Neuronal stem cell (in vitro differentiated cells): ENCODE data around the gene RREB1.

Experiments used
- DNase-seq: peaks from one replicate; pipeline ENCODE4 v3.0.0-alpha.2; 2013; ENCODE audit warnings: low spot score
- H2AFZ ChIP-seq: one replicate; pipeline ENCODE4 v1.6.1; 2013; ENCODE audit warnings: mild to moderate bottlenecking, low read length, inconsistent platforms
- H2AK5ac ChIP-seq: 2 replicates; pipeline ENCODE4 v1.6.1; 2013; ENCODE audit warnings: low read depth, mild to moderate bottlenecking, inconsistent platforms, low read length, moderate library complexity, mixed read lengths
- H2BK120ac ChIP-seq: 2 replicates; pipeline ENCODE4 v1.6.1; 2013; ENCODE audit warnings: low read depth, mild to moderate bottlenecking, inconsistent platforms, low read length, moderate library complexity, mixed read lengths
- H2BK12ac ChIP-seq: one replicate; pipeline ENCODE4 v1.6.1; 2013; ENCODE audit warnings: low read length, inconsistent platforms
- H2BK15ac ChIP-seq: 2 replicates; pipeline ENCODE4 v1.6.1; 2013; ENCODE audit warnings: mild to moderate bottlenecking, low read length, inconsistent platforms, mixed read lengths
- H2BK5ac ChIP-seq: one replicate; pipeline ENCODE4 v1.6.1; 2013; ENCODE audit warnings: inconsistent platforms, mild to moderate bottlenecking, low read length, moderate library complexity
- H3K14ac ChIP-seq: one replicate; pipeline ENCODE4 v1.6.1; 2013; ENCODE audit warnings: low read length, inconsistent platforms
- H3K18ac ChIP-seq: 2 replicates; pipeline ENCODE4 v1.6.1; 2013; ENCODE audit warnings: low read length, inconsistent platforms
- H3K23ac ChIP-seq: 2 replicates; pipeline ENCODE4 v1.6.1; 2013; ENCODE audit warnings: low read depth, mild to moderate bottlenecking, mixed read lengths, low read length, inconsistent platforms; ENCODE audit not compliant: poor library complexity
- H3K27ac ChIP-seq: replicated peaks from 3 replicates; pipeline ENCODE4 v1.5.1; 2013; ENCODE audit warnings: low read length, inconsistent platforms
- H3K27me3 ChIP-seq, 3 experiments: 2 replicates each; pipeline ENCODE4 v1.6.1; 2013; ENCODE audit warnings: low read length in 3 of 3, mild to moderate bottlenecking in 2 of 3, inconsistent platforms in 1 of 3, low read depth in 1 of 3, mixed read lengths in 1 of 3, moderate library complexity in 1 of 3; ENCODE audit not compliant: control insufficient read depth in 3 of 3, insufficient read depth in 3 of 3
- H3K36me3 ChIP-seq, 2 donors: replicated peaks in 1 of 2; 2 replicates each; pipeline ENCODE4 v1.6.1; 2013; ENCODE audit warnings: low read length in 2 of 2; ENCODE audit not compliant: control insufficient read depth in 2 of 2, insufficient read depth in 2 of 2
- H3K4ac ChIP-seq: 2 replicates; pipeline ENCODE4 v1.6.1; 2013; ENCODE audit warnings: inconsistent platforms, mild to moderate bottlenecking, low read length, moderate library complexity
- H3K4me1 ChIP-seq, 2 donors: 1 replicate in 1 of 2; 2 replicates in 1 of 2; pipeline ENCODE4 v1.6.1; 2013; ENCODE audit warnings: low read length in 2 of 2, low read depth in 1 of 2; ENCODE audit not compliant: control insufficient read depth in 2 of 2, insufficient read depth in 1 of 2
- H3K4me2 ChIP-seq: one replicate; pipeline ENCODE4 v1.6.1; 2013; ENCODE audit warnings: mild to moderate bottlenecking, low read length, inconsistent platforms; ENCODE audit not compliant: insufficient read depth, poor library complexity, severe bottlenecking
- H3K4me3 ChIP-seq, 2 donors: 2 replicates each; pipeline ENCODE4 v1.5.1; 2013; ENCODE audit warnings: low read length in 2 of 2, mild to moderate bottlenecking in 2 of 2, inconsistent platforms in 1 of 2, moderate library complexity in 1 of 2
- H3K79me1 ChIP-seq: one replicate; pipeline ENCODE4 v1.6.1; 2013; ENCODE audit warnings: low read depth, mild to moderate bottlenecking, inconsistent platforms, low read length, moderate library complexity
- H3K9ac ChIP-seq: one replicate; pipeline ENCODE4 v1.6.1; 2013; ENCODE audit warnings: mild to moderate bottlenecking, low read depth, low read length, inconsistent platforms; ENCODE audit not compliant: poor library complexity
- H3K9me3 ChIP-seq, 2 donors: replicated peaks in 1 of 2; 2 replicates each; pipeline versions ENCODE3 to v1.6.1; 2013; ENCODE audit warnings: low read length in 2 of 2, mild to moderate bottlenecking in 2 of 2, inconsistent platforms in 1 of 2, low read depth in 1 of 2, mixed read lengths in 1 of 2, moderate library complexity in 1 of 2; ENCODE audit not compliant: control insufficient read depth in 2 of 2, insufficient read depth in 1 of 2
- H4K8ac ChIP-seq: one replicate; pipeline ENCODE4 v1.6.1; 2013; ENCODE audit warnings: low read depth, mild to moderate bottlenecking, inconsistent platforms, low read length, moderate library complexity
- H4K91ac ChIP-seq: one replicate; pipeline ENCODE4 v1.6.1; 2013; ENCODE audit warnings: low read length, low read depth, mild to moderate bottlenecking, inconsistent platforms; ENCODE audit not compliant: poor library complexity
- WGBS, 2 donors: extraction: QIAGEN DNeasy Blood & Tissue Kit; methylation state at CpG; one replicate each; pipeline ENCODE4 v1.1.7; 2013; ENCODE audit warnings: missing lambda C conversion rate in 2 of 2, mixed read lengths in 1 of 2; ENCODE audit not compliant: insufficient read length in 2 of 2, insufficient replicate concordance in 1 of 2; ENCODE audit errors: extremely low coverage in 2 of 2; 5-methylcytosine and 5-hydroxymethylcytosine counted together

RREB1 gene

DNA sequence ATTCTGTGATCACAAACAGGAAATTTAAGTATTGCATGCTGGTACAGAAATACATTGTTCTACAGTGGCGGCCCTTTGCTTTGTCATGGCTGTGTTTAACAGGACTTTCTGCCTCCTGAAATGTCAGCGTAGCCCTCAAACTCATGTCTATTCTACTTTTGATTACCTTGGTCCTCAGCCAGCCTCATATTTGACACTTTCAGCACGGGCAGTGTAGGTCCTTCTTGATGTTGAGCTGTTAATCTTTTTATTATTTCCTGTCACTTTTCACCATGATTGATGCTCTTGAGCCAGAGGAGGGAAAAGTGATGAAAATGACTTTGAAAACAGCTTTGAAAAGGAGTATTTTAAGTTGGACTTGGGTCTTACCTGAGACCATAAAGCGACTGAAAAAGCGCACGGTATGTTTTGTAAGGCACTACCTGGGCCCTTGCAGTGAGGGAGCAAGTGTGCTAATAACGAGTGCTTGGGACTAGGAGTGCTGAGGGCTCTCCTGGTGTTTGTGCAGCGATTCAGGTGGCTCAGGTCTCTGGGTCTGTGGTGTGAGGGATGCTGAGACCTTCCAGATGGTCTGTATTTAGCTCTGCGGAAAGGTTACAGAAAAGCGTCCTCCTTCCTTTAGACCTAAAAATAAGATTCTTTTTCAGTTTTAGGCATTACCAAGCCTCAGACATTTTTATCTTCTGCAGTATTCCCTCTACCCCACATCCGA, 45.2 kb upstream of the RREB1 start:
- no peak overlapping the region for H2BK5ac ChIP-seq
- H3K36me3 ChIP-seq, result no peaks in the 10 kb centered on the region
- no peak overlapping the region for H3K4me3 ChIP-seq
- no peak overlapping the region for H3K23ac ChIP-seq
- no peak overlapping the region for H2BK15ac ChIP-seq
- WGBS, 2 donors, result no CpG with 5 or more reads among the region's 11 CpGs
- no peak overlapping the region for H3K18ac ChIP-seq
- no peak overlapping the region for H3K4me2 ChIP-seq
- H3K4me1 ChIP-seq, result no peaks in the 10 kb centered on the region
- no peak overlapping the region for H3K14ac ChIP-seq
- no peaks in the 10 kb centered on the region for H3K79me1 ChIP-seq
- H2AK5ac ChIP-seq, result no peak overlapping the region
- H3K4ac ChIP-seq, result no peak overlapping the region
- H3K9ac ChIP-seq, result no peak overlapping the region
- no peak for DNase-seq
- no peak overlapping the region for H2AFZ ChIP-seq
- H4K91ac ChIP-seq, result no peak overlapping the region
- H3K27me3 ChIP-seq, result peaks cover 0 to 2% (median 0%) of the 10 kb centered on the region in 3 experiments
- no peak overlapping the region for H3K27ac ChIP-seq
- no peaks in the 10 kb centered on the region for H3K9me3 ChIP-seq
- no peak overlapping the region for H4K8ac ChIP-seq
- no peak overlapping the region for H2BK120ac ChIP-seq
- no peak overlapping the region for H2BK12ac ChIP-seq

DNA sequence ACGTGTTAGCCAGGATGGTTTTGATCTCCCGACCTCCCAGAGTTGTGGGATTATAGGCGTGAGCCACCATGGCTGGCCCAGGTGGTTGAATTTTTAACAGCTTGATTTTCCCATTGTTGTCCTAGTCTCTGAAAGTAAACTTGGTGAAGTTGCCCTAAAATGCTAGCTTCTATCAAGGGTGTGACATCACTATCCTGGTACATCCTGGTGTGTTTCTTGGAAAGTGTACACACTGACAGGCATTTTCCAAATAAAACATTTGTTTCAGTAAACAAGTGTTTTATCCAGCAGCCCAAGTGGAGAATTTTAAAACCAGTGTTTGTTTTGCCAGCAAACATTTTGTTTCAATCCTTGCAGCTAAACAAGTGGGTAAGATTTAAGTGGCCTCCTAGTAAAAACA, 40.5 kb upstream of the RREB1 start:
- Histone ChIP-seq H3K14ac (no peak overlapping the region), H3K9me3 (no peaks in the 10 kb centered on the region), H3K9ac (no peak overlapping the region), H4K8ac (no peak overlapping the region), H3K79me1 (no peaks in the 10 kb centered on the region), H2BK12ac (no peak overlapping the region), H3K27me3 (no peaks in the 10 kb centered on the region), H3K4me2 (no peak overlapping the region), H2AFZ (no peak overlapping the region), H3K23ac (no peak overlapping the region), H2AK5ac (no peak overlapping the region), H3K4ac (no peak overlapping the region), H3K18ac (no peak overlapping the region), H3K4me3 (no peak overlapping the region), H3K36me3 (no peaks in the 10 kb centered on the region), H2BK5ac (no peak overlapping the region), H3K4me1 (no peaks in the 10 kb centered on the region), H3K27ac (no peak overlapping the region), H2BK15ac (no peak overlapping the region), H4K91ac (no peak overlapping the region), H2BK120ac (no peak overlapping the region)
- DNase-seq, result no peak
- WGBS, 2 donors, result no CpG with 5 or more reads among the region's 3 CpGs

DNA sequence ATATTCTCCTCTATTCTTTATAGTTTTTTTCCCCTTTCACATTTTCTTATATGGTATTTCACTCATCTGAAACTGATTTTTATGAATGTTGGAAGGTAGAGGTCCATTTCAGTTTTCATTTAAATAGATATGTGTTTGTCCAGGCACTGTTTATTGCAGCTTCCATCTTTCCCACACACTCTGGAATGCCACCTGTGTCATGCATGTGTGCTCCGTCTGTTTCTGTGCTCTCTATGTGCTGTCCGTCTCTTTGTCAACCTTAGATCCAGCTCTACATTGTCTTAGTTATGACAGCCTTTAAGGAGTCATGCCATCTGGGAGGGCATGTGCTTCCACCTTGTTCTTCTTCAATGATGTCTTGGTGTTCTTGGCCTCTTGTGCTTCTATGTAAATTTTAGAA, 36.4 kb upstream of the RREB1 start:
- no peak overlapping the region for H2BK5ac ChIP-seq
- no CpG with 5 or more reads among the region's 2 CpGs for WGBS, 2 donors

DNA sequence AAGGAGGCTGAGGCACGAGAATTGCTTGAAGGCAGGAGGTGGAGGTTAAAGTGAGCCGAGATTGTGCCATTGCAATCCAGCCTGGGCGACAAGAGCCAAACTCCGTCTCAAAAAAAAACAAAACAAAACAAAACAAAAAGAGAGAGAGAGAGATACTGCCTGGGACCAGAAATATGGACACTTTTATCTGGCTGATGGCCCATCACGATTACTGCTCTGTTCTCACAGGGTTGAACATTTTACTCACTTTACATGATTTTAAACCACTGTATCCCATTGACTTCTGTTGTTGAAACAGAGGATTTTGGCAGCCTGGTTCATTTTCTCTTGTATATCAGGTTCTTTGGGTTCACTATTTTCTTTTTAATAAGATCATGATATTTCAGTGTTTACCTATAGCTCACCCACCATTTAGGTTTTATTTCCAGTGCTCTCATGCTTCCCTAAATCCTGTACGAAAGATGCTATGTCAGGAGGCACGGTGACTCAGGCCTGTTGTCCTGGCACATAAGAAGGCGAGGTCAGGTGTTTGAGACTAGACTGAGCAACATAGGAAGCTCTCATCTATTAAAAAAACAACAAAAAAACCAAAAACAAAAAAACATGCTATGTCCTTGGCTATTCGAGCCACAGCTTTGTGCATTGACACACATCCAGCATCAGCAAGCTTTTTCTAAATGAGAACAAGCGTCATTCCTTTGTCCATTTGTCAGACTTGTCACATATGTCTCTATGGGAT, 34.5 kb upstream of the RREB1 start:
- Histone ChIP-seq H2AFZ (no peak overlapping the region), H3K4ac (no peak overlapping the region), H3K23ac (no peak overlapping the region), H4K91ac (no peak overlapping the region), H3K9me3 (no peaks in the 10 kb centered on the region), H4K8ac (no peak overlapping the region), H2AK5ac (no peak overlapping the region), H3K79me1 (no peaks in the 10 kb centered on the region), H3K18ac (no peak overlapping the region), H3K14ac (no peak overlapping the region), H3K4me2 (no peak overlapping the region), H3K4me3 (no peak overlapping the region), H2BK120ac (no peak overlapping the region), H3K4me1 (no peaks in the 10 kb centered on the region), H2BK12ac (no peak overlapping the region), H3K9ac (no peak overlapping the region), H2BK5ac (no peak overlapping the region), H3K27ac (no peak overlapping the region), H2BK15ac (no peak overlapping the region), H3K27me3 (no peaks in the 10 kb centered on the region), H3K36me3 (no peaks in the 10 kb centered on the region)
- no peak for DNase-seq
- WGBS, 2 donors, result no CpG with 5 or more reads among the region's 10 CpGs

More for the DNA sequence above, 36.4 kb upstream of the RREB1 start:
- H3K4ac ChIP-seq, result no peak overlapping the region
- H2BK15ac ChIP-seq, result no peak overlapping the region
- H2BK12ac ChIP-seq, result no peak overlapping the region
- H3K4me3 ChIP-seq, result no peak overlapping the region
- H3K9ac ChIP-seq, result peak overlapping the region; percentile 67
- H3K18ac ChIP-seq, result no peak overlapping the region
- H3K27me3 ChIP-seq, result no peaks in the 10 kb centered on the region
- H2BK120ac ChIP-seq, result no peak overlapping the region
- H3K23ac ChIP-seq, result no peak overlapping the region
- H4K8ac ChIP-seq, result no peak overlapping the region
- no peak overlapping the region for H4K91ac ChIP-seq
- no peak for DNase-seq
- no peaks in the 10 kb centered on the region for H3K4me1 ChIP-seq
- no peaks in the 10 kb centered on the region for H3K36me3 ChIP-seq
- no peaks in the 10 kb centered on the region for H3K9me3 ChIP-seq
- H2AFZ ChIP-seq, result no peak overlapping the region
- H3K4me2 ChIP-seq, result no peak overlapping the region
- no peaks in the 10 kb centered on the region for H3K79me1 ChIP-seq
- H2AK5ac ChIP-seq, result no peak overlapping the region
- H3K14ac ChIP-seq, result no peak overlapping the region
- no peak overlapping the region for H3K27ac ChIP-seq
